Ishikawa (cell line): ENCODE measurements around the gene RGS9.

Source experiments
- CEBPB ChIP-seq: IDR thresholded peaks from 2 replicates; pipeline ENCODE4 v1.6.1; 2012
- CREB1 ChIP-seq: IDR thresholded peaks from 2 replicates; pipeline ENCODE4 v1.6.1; 2012; ENCODE audit warnings: low read depth
- EGR1 ChIP-seq: IDR thresholded peaks from 2 replicates; pipeline ENCODE4 v1.6.1; 2012
- EP300 ChIP-seq: IDR thresholded peaks from 2 replicates; pipeline ENCODE4 v1.6.1; 2012; ENCODE audit warnings: borderline replicate concordance
- FOXM1 ChIP-seq: IDR thresholded peaks from 2 replicates; pipeline ENCODE4 v1.6.1; 2012; ENCODE audit warnings: low read depth, borderline replicate concordance
- MAX ChIP-seq: IDR thresholded peaks from 2 replicates; pipeline ENCODE4 v1.6.1; 2012
- NFIC ChIP-seq: IDR thresholded peaks from 2 replicates; pipeline ENCODE4 v1.6.1; 2012
- RAD21 ChIP-seq: IDR thresholded peaks from 2 replicates; pipeline ENCODE4 v1.6.1; 2012; ENCODE audit warnings: low read depth
- TAF1 ChIP-seq: IDR thresholded peaks from 2 replicates; pipeline ENCODE4 v1.6.1; 2012; ENCODE audit warnings: low read depth, mild to moderate bottlenecking
- TCF12 ChIP-seq: IDR thresholded peaks from 2 replicates; pipeline ENCODE4 v1.6.1; 2012; ENCODE audit warnings: low read depth
- TEAD4 ChIP-seq: IDR thresholded peaks from 2 replicates; pipeline ENCODE4 v1.6.1; 2012
- YY1 ChIP-seq: IDR thresholded peaks from 2 replicates; pipeline ENCODE4 v1.6.1; 2012; ENCODE audit warnings: low read depth
- ZBTB7A ChIP-seq: IDR thresholded peaks from 2 replicates; pipeline ENCODE4 v1.6.1; 2012; ENCODE audit warnings: low read depth
- TF ChIP-seq, protein P1 (sequence below): IDR thresholded peaks from 2 replicates; pipeline ENCODE4 v1.6.1; 2012; ENCODE audit warnings: low read depth, mild to moderate bottlenecking
- TF ChIP-seq, protein P2 (sequence below): IDR thresholded peaks from 2 replicates; pipeline ENCODE4 v1.6.1; 2012

RGS9 gene

DNA sequence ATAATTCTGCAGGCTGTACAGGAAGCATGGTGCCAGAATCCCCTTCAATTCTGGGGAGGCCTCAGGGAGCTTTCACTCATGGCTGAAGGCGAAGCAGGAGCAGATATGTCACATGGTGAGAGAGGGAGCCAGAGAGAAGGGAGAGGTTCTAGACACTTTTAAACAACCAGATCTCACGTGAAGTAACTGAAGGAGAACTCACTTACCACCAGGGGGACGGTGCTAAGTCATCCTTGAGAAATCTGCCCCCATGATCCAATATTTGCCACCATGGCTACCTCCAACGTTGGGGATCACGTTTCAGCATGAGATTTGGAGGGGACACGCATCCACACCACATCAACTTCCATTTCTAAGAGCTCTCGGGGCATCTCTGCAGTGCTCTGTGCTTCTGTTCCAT is 43.2 kb upstream of the RGS9 start:
- TF ChIP-seq TAF1 (no peak), ZBTB7A (no peak)

GRCh38 chr17:65095465-65095864 is 41.7 kb upstream of the RGS9 start:
- TF ChIP-seq TEAD4 (no peak), CREB1 (no peak), ZBTB7A (no peak), TCF12 (no peak), NFIC (no peak), YY1 (no peak), FOXM1 (no peak), MAX (no peak)
- TF ChIP-seq, protein P1, sequence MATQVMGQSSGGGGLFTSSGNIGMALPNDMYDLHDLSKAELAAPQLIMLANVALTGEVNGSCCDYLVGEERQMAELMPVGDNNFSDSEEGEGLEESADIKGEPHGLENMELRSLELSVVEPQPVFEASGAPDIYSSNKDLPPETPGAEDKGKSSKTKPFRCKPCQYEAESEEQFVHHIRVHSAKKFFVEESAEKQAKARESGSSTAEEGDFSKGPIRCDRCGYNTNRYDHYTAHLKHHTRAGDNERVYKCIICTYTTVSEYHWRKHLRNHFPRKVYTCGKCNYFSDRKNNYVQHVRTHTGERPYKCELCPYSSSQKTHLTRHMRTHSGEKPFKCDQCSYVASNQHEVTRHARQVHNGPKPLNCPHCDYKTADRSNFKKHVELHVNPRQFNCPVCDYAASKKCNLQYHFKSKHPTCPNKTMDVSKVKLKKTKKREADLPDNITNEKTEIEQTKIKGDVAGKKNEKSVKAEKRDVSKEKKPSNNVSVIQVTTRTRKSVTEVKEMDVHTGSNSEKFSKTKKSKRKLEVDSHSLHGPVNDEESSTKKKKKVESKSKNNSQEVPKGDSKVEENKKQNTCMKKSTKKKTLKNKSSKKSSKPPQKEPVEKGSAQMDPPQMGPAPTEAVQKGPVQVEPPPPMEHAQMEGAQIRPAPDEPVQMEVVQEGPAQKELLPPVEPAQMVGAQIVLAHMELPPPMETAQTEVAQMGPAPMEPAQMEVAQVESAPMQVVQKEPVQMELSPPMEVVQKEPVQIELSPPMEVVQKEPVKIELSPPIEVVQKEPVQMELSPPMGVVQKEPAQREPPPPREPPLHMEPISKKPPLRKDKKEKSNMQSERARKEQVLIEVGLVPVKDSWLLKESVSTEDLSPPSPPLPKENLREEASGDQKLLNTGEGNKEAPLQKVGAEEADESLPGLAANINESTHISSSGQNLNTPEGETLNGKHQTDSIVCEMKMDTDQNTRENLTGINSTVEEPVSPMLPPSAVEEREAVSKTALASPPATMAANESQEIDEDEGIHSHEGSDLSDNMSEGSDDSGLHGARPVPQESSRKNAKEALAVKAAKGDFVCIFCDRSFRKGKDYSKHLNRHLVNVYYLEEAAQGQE, result no peak

DNA sequence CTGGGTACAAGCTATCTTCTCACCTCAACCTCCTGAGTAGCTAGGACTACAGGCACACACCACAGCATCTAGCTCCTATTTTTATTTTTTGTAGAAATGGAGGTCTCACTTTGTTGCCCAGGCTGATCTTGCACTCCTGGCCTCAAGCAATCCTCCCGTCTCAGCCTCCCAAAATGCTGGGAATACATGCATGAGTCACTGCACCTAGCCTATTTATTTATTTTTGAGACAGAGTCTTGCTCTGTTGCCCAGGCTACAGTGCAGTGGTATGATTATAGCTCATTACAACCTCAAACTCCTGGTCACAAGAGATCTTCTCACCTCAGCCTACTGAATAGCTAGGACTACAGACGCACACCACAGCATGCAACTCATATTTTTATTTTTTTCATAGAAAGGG is 40.1 kb upstream of the RGS9 start:
- no peak for TF ChIP-seq EP300

DNA sequence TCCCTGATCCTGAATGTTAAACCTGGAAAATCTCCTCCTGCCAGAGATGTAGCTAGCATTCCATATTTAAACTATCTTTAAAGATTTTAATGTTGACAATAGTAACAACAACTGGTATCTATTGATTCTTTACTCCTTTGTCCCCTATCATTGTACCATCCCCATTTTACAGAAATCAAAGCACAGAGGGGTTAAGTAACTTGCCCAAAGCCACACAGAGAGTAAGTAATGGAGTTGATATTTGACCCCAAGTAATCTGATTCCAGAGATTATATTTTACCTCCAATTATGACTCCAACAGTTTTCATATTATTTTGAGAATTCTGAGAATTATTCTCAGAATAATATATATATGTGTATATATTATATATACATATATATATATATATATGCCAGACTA is 37.7 kb upstream of the RGS9 start:
- TF ChIP-seq TAF1 (no peak), ZBTB7A (no peak)
- TF ChIP-seq, protein P2, sequence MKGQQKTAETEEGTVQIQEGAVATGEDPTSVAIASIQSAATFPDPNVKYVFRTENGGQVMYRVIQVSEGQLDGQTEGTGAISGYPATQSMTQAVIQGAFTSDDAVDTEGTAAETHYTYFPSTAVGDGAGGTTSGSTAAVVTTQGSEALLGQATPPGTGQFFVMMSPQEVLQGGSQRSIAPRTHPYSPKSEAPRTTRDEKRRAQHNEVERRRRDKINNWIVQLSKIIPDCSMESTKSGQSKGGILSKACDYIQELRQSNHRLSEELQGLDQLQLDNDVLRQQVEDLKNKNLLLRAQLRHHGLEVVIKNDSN, result no peak

DNA sequence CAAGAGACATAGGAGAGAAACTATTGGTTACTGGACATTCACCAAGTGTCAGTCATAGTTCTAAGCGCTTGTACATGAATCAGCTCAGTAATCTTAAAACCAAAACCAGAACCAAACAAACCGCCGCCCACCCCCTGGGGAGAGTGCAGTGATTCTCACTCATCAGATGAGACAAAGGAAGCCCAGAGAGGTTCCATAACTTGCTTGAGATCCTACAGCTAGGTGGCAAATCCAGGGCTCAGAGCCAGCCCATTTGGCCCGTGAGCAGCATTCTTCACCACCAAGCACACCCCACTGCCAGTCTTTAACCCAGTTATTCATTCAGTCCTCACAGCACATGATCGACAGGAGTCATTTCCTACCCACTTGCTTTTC is 37.2 kb upstream of the RGS9 start:
- no peak for TF ChIP-seq EGR1
- TF ChIP-seq NFIC, result peak; percentile 80
- no peak for TF ChIP-seq CREB1
- 0 out of 2 replicates have a peak, but pooled peaks have one; percentile 19 for TF ChIP-seq TEAD4

DNA sequence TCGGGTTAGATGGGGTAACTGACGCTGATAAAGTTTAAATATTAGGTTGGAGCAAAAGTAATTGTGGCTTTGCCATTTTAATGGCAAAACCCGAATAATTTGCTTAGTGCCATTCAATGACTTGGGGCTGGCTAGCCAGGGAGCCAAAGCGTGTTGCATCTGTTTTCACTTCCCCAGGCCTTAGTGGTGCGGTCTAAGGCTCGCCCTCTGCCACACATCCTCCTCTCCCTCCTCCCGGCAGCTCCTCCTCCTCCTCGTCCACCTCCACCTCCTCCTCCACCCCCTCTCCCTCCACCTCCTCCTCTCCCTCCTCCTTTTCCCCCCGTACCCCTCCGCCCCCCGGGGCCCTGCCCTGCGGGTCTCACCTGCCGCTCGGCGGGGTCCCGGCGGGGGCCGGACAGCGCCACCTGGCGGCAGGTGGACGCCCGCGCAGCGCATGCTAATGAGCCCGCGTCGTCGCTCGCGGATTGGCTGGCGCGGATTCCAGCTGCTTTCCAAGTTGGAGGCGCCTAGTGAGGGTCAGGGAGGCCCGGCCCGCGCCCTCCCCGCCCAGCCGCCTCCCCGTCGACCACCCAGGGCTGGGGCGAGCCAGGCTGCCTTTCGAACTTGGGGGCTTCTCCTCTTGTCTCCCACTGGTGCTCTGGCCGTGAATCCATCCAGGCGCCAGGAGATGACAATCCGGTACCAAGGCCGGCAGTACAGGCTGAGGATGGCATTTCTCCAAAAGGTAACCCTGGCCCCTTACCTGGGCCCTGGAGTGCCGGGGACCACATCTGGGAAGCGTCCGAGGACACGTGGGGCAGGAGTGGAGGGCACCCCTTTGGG is 36.6 kb upstream of the RGS9 start:
- TF ChIP-seq CEBPB (no peak), EGR1 (no peak), YY1 (no peak), RAD21 (peak; percentile 49; the same call in 1 of the 2 replicates), ZBTB7A (peak; percentile 99), MAX (peak; percentile 66), FOXM1 (no peak), TCF12 (no peak), TAF1 (no peak), NFIC (no peak), EP300 (no peak), TEAD4 (no peak), CREB1 (no peak)
- TF ChIP-seq, protein P2, result no peak
- TF ChIP-seq, protein P1, result no peak

- no peak for TF ChIP-seq RAD21
- no peak for TF ChIP-seq EGR1
- TF ChIP-seq ZBTB7A, result no peak
- no peak for TF ChIP-seq TEAD4
- no peak for TF ChIP-seq CREB1
- TF ChIP-seq NFIC, result no peak
- no peak for TF ChIP-seq TCF12
- no peak for TF ChIP-seq EP300
- TF ChIP-seq, protein P1, result no peak
Observed at GRCh38 chr17:65101371-65101770, 35.8 kb upstream of the RGS9 start.
